ENCODE results near the gene COBL.

DNA sequence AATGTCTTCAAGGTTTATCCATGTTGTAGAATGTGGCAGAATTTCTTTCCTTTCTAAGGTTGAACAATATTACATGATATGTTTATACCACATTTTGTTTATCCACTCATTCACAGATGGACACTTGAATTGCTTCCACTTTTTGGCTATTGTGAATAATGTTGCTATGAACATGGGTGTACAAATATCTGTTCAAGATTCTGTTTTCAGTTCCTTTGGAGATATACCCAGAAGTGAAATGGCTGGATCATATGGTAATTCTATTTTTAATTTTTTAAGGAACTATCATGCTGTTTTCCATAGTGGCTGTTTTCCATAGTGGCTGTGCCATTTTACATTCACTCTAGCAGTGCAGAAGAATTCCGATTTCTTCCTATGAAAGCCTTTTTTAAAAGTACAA, 339.2 kb downstream of the COBL start:
- TF ChIP-seq, protein P1, sequence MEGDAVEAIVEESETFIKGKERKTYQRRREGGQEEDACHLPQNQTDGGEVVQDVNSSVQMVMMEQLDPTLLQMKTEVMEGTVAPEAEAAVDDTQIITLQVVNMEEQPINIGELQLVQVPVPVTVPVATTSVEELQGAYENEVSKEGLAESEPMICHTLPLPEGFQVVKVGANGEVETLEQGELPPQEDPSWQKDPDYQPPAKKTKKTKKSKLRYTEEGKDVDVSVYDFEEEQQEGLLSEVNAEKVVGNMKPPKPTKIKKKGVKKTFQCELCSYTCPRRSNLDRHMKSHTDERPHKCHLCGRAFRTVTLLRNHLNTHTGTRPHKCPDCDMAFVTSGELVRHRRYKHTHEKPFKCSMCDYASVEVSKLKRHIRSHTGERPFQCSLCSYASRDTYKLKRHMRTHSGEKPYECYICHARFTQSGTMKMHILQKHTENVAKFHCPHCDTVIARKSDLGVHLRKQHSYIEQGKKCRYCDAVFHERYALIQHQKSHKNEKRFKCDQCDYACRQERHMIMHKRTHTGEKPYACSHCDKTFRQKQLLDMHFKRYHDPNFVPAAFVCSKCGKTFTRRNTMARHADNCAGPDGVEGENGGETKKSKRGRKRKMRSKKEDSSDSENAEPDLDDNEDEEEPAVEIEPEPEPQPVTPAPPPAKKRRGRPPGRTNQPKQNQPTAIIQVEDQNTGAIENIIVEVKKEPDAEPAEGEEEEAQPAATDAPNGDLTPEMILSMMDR (IDR thresholded peaks at IDR 0.05): no peak
- TF ChIP-seq POLR2A (IDR thresholded peaks at IDR 0.05) (no peak), POLR2AphosphoS5 (IDR thresholded peaks at IDR 0.05) (no peak), EP300 (IDR thresholded peaks at IDR 0.05) (no peak)
